ENCODE measurements around the gene TACR1. TPM values are rescaled to one million over a fixed set of nuclear protein-coding genes. Genes with fewer than 3 reads are reported as not detected.

Gene TACR1
- polyA plus RNA-seq, 1 of the 3 experiments (the other 2 are of a cell fraction): under 0.01 TPM

- TF ChIP-seq REST (IDR thresholded peaks at IDR 0.05; ENCODE audit: low read depth, low read length) (no peak), ZBTB33 (IDR thresholded peaks at IDR 0.05; ENCODE audit: borderline replicate concordance, low read depth) (no peak), MXI1 (IDR thresholded peaks at IDR 0.05; ENCODE audit: low read depth, low read length) (no peak), PBX3 (IDR thresholded peaks at IDR 0.05) (no peak)
Measured at GRCh38 chr2:75041731-75042600, 157.4 kb downstream of the TACR1 start (continued).

- no peaks in the 10 kb centered on the region; the same call in 1 of the 2 replicates for H3K27me3 ChIP-seq (ENCODE audit: insufficient read depth)
- no peak overlapping the region for H2AFZ ChIP-seq (ENCODE audit: low read depth)
- no peak overlapping the region for H3K4me2 ChIP-seq
- no peak overlapping the region for H3K4me3 ChIP-seq (ENCODE audit: low read depth in 2 of 2, low read length in 1 of 2)
- WGBS (ENCODE audit: low lambda C conversion rate): 80% methylated on average over 2 of the region's 2 CpGs
- H3F3A ChIP-seq (replicated peaks; ENCODE audit: insufficient read depth): no peaks in the 10 kb centered on the region
- no peaks in the 10 kb centered on the region for H3K9me3 ChIP-seq
- no peak for DNase-seq
- POLR2A ChIA-PET: no interaction called here
- H4K20me1 ChIP-seq (ENCODE audit: insufficient read depth): no peaks in the 10 kb centered on the region
- no peak overlapping the region for H3K9ac ChIP-seq
- no peaks in the 10 kb centered on the region; a peak in 2 of 4 replicates for H3K4me1 ChIP-seq (ENCODE audit: control insufficient read depth in 1 of 2, insufficient read depth in 2 of 2, low read depth in 1 of 2, low read length in 1 of 2)
- no peaks in the 10 kb centered on the region; the same call in 1 of the 2 replicates for H3K9me2 ChIP-seq
- H3K36me3 ChIP-seq (replicated peaks in 1 of 2; ENCODE audit: control insufficient read depth in 1 of 2, insufficient read depth in 2 of 2, low read length in 1 of 2): no peaks in the 10 kb centered on the region
- CTCF ChIA-PET: interaction anchor here (1.0 kb wide), 1 partner anchor 23 kb away, joined by 3 read pairs; no protein-coding TSS in a partner anchor
- no peaks in the 10 kb centered on the region for H3K79me2 ChIP-seq (ENCODE audit: insufficient read depth)
- no peak overlapping the region for H3K27ac ChIP-seq (ENCODE audit: low read depth in 2 of 2, low read length in 1 of 2)
- TF ChIP-seq PBX3 (IDR thresholded peaks at IDR 0.05): no peak
- TF ChIP-seq RCOR1 (IDR thresholded peaks at IDR 0.05; ENCODE audit: low read length): no peak
- no peak for TF ChIP-seq GATA2 (CRISPR knock-in tag; IDR thresholded peaks at IDR 0.05)
- TF ChIP-seq ZBTB33 (IDR thresholded peaks at IDR 0.05; ENCODE audit: borderline replicate concordance, low read depth): no peak
- TF ChIP-seq POLR2AphosphoS5 (IDR thresholded peaks at IDR 0.05; ENCODE audit: low read depth, low read length): no peak
- TF ChIP-seq JUND (IDR thresholded peaks at IDR 0.05): no peak
- no peak for TF ChIP-seq RFX5 (IDR thresholded peaks at IDR 0.05; ENCODE audit: low read length)
- no peak for TF ChIP-seq TEAD4 (IDR thresholded peaks at IDR 0.05; ENCODE audit: borderline replicate concordance, insufficient read depth)
- no peak for TF ChIP-seq RXRA (IDR thresholded peaks at IDR 0.05; ENCODE audit: borderline replicate concordance, low read depth)
- TF ChIP-seq REST (IDR thresholded peaks at IDR 0.05; ENCODE audit: low read depth, low read length): no peak
Measured at GRCh38 chr2:75041226-75041625, 158.1 kb downstream of the TACR1 start.
